HG03103 (cell line): Measurements from ENCODE around the gene ALPG.
"Not testable (repeated sequence)": the region's sequence is repeated elsewhere in the genome, so short reads cannot be mapped to it uniquely, and the experiment has no call there.

ENCODE experiments used
- ATAC-seq: cut with Tn5 transposase; IDR thresholded peaks from one replicate; pipeline ENCODE4 v1.9.1; 2021; ENCODE audit warnings: low read depth; ENCODE audit not compliant: unreplicated experiment

ALPG gene

GRCh38 chr2:232438951-232439757 is 32.5 kb downstream of the ALPG start:
- no peak for ATAC-seq

- no peak for ATAC-seq
Measured at GRCh38 chr2:232439758-232440135, 33.1 kb downstream of the ALPG start.

GRCh38 chr2:232440220-232441018 is 33.8 kb downstream of the ALPG start:
- ATAC-seq = peak; percentile 71

GRCh38 chr2:232441147-232441651 is 34.6 kb downstream of the ALPG start:
- no peak for ATAC-seq

GRCh38 chr2:232441922-232442321 is 35.3 kb downstream of the ALPG start:
- not testable (repeated sequence) for ATAC-seq

- not testable (repeated sequence) for ATAC-seq
Measured at GRCh38 chr2:232442431-232442830, 35.8 kb downstream of the ALPG start.

- not testable (repeated sequence) for ATAC-seq
Measured at GRCh38 chr2:232443047-232443446, 36.4 kb downstream of the ALPG start.

- not testable (repeated sequence) for ATAC-seq
Measured at GRCh38 chr2:232443669-232444408, 37.2 kb downstream of the ALPG start.

- ATAC-seq = no peak
Measured at GRCh38 chr2:232444409-232445148, 37.9 kb downstream of the ALPG start.

- not testable (repeated sequence) for ATAC-seq
Measured at GRCh38 chr2:232445149-232445885, 38.7 kb downstream of the ALPG start.

- not testable (repeated sequence) for ATAC-seq
Measured at GRCh38 chr2:232446266-232446777, 39.7 kb downstream of the ALPG start.

- ATAC-seq = no peak
Measured at GRCh38 chr2:232447091-232447620, 40.5 kb downstream of the ALPG start.

GRCh38 chr2:232447638-232448303 is 41.1 kb downstream of the ALPG start:
- ATAC-seq = no peak

GRCh38 chr2:232448304-232448690 is 41.7 kb downstream of the ALPG start:
- no peak for ATAC-seq

- ATAC-seq = no peak
Measured at GRCh38 chr2:232449964-232450363, 43.3 kb downstream of the ALPG start.

- not testable (repeated sequence) for ATAC-seq
Measured at GRCh38 chr2:232451645-232452044, 45.0 kb downstream of the ALPG start.

- ATAC-seq = no peak
Measured at GRCh38 chr2:232454630-232455029, 48.0 kb downstream of the ALPG start.
